Breast epithelium (tissue), 3 donors: ENCODE results near the gene DAPK3.

Experiments
- CTCF ChIP-seq, 3 donors: fragments of 450-650 bp; IDR thresholded peaks; one replicate each; pipeline ENCODE4 v1.5.1; 2016 to 2017; ENCODE audit warnings: antibody characterized with exemption in 3 of 3, mild to moderate bottlenecking in 3 of 3, moderate library complexity in 3 of 3
- POLR2AphosphoS5 ChIP-seq, 3 donors: sonication (generic); formaldehyde crosslinking; IDR thresholded peaks; one replicate each; pipeline ENCODE4 v1.6.1; 2017; ENCODE audit warnings: antibody characterized with exemption in 3 of 3

DNA sequence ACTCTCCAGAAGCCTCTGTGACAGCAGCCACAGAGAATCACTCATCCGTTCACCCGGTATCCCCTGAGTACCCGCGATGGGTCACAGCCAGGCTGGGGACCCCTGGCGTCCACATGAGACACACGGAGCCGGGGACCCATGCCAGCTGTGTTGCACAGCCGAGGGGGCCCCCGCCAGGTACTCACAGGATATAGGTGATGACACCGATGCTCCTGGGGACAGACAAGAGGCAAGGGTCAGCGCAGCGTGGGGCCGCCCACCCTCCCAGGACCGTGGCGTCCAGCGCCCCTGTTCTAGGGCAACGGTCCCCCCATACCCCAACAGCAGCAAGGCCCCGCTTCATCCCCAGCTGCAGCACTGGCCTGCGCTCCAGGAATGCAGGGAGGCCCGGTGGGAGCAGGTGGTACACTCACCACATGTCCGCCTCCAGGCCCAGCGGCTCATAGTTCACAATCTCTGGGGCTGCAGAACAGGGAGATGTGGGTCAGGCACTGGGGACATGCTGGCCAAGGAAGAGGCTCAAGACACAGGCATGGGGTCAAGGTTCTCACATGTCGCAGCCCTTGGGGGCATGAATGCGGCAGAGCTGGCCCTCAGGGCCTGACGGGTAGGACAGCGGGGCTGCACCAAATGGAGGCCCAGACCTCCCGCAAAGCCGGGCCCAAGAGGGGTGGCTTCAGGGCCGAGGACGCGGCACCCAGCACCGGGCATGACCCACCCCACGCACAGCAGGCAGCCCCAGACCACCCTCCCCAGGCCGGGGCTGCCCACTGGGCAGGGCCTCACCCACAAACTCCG, 7.2 kb downstream of the DAPK3 start:
- no peak for TF ChIP-seq CTCF (IDR thresholded peaks at IDR 0.05)
- TF ChIP-seq POLR2AphosphoS5 (IDR thresholded peaks at IDR 0.05), result peak in 1 of 3 donors; percentile 22
